Measurements from ENCODE around the gene GRIA4.
"Not testable (repeated sequence)": the region's sequence is repeated elsewhere in the genome, so short reads cannot be mapped to it uniquely, and the experiment has no call there.

DNA sequence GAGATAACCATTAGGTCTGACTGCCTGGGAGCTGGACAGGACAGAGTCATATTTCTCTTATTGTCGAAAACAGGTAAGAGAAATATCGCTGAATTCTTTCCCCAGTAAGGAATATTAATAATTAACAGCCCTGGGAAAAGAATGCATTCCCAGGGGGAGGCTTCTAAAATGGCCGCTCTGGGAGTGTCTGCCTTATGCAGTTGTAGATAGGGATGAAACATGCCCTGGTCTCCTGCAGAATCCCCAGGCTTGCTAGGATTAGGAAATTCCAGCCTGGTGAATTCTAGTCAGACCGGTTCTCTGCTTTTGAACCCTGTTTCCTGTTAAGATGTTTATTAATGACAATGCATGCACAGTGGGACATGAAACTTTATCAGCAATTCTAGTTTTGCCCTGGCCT is 393.2 kb downstream of the GRIA4 start:
- TF ChIP-seq, protein P1, sequence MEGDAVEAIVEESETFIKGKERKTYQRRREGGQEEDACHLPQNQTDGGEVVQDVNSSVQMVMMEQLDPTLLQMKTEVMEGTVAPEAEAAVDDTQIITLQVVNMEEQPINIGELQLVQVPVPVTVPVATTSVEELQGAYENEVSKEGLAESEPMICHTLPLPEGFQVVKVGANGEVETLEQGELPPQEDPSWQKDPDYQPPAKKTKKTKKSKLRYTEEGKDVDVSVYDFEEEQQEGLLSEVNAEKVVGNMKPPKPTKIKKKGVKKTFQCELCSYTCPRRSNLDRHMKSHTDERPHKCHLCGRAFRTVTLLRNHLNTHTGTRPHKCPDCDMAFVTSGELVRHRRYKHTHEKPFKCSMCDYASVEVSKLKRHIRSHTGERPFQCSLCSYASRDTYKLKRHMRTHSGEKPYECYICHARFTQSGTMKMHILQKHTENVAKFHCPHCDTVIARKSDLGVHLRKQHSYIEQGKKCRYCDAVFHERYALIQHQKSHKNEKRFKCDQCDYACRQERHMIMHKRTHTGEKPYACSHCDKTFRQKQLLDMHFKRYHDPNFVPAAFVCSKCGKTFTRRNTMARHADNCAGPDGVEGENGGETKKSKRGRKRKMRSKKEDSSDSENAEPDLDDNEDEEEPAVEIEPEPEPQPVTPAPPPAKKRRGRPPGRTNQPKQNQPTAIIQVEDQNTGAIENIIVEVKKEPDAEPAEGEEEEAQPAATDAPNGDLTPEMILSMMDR (IDR thresholded peaks at IDR 0.05) = not testable (repeated sequence)
- TF ChIP-seq POLR2AphosphoS5, POLR2A, EP300 (IDR thresholded peaks at IDR 0.05): not testable (repeated sequence)

Data from upper lobe of left lung (tissue), 4 donors.